ENCODE measurements around the gene TNFRSF4.
"Not testable (repeated sequence)": the region's sequence is repeated elsewhere in the genome, so short reads cannot be mapped to it uniquely, and the experiment has no call there.

TNFRSF4 gene

GRCh38 chr1:1213345-1214265 is at the start of gene TNFRSF4:
Gene TNFRSF4, minus strand, starts transcription at chr1:1214153. Its CDS starts 26 bp downstream, at chr1:1214127.
- peak; percentile 77 for DNase-seq

- no peak for DNase-seq
Observed at GRCh38 chr1:1262758-1263157, 48.8 kb upstream of the TNFRSF4 start.

GRCh38 chr1:1262071-1262470 is 48.1 kb upstream of the TNFRSF4 start:
- no peak for DNase-seq

GRCh38 chr1:1260843-1261560 is 47.0 kb upstream of the TNFRSF4 start:
- DNase-seq, result no peak

GRCh38 chr1:1259951-1260600 is 46.1 kb upstream of the TNFRSF4 start:
- no peak for DNase-seq

- DNase-seq, result no peak
Observed at GRCh38 chr1:1259540-1259939, 45.6 kb upstream of the TNFRSF4 start.

- no peak for DNase-seq
Observed at GRCh38 chr1:1259119-1259488, 45.2 kb upstream of the TNFRSF4 start.

GRCh38 chr1:1256956-1257871 is 43.3 kb upstream of the TNFRSF4 start:
- no peak for DNase-seq

GRCh38 chr1:1255611-1256010 is 41.7 kb upstream of the TNFRSF4 start:
- no peak for DNase-seq

GRCh38 chr1:1255078-1255477 is 41.1 kb upstream of the TNFRSF4 start:
- no peak for DNase-seq

GRCh38 chr1:1254667-1254998 is 40.7 kb upstream of the TNFRSF4 start:
- no peak for DNase-seq

- DNase-seq, result no peak
Observed at GRCh38 chr1:1253972-1254666, 40.2 kb upstream of the TNFRSF4 start.

- no peak for DNase-seq
Observed at GRCh38 chr1:1253314-1253713, 39.4 kb upstream of the TNFRSF4 start.

- peak; percentile 73 for DNase-seq
Observed at GRCh38 chr1:1250786-1251284, 36.9 kb upstream of the TNFRSF4 start.

GRCh38 chr1:1248009-1248913 is 34.3 kb upstream of the TNFRSF4 start:
- DNase-seq, result not testable (repeated sequence)

GRCh38 chr1:1247341-1247913 is 33.5 kb upstream of the TNFRSF4 start:
- no peak for DNase-seq

- DNase-seq, result no peak
Observed at GRCh38 chr1:1246577-1247340, 32.8 kb upstream of the TNFRSF4 start, which contains the start of gene C1QTNF12. Gene C1QTNF12, minus strand, starts transcription at chr1:1246722. Its CDS starts 32 bp downstream, at chr1:1246690.

GRCh38 chr1:1245817-1246576 is 32.0 kb upstream of the TNFRSF4 start:
- no peak for DNase-seq
